NB4 (cell line): ENCODE measurements around the gene DGKG.

Source experiments
- CTCF ChIP-seq: IDR thresholded peaks from one replicate; pipeline ENCODE4 v1.5.1; 2012; ENCODE audit warnings: low read depth, low read length
- POLR2A ChIP-seq: IDR thresholded peaks from 2 replicates; pipeline ENCODE4 v1.6.1; 2011; ENCODE audit warnings: mild to moderate bottlenecking; ENCODE audit not compliant: insufficient read length; ENCODE audit errors: extremely low read depth

GRCh38 chr3:186193534-186194450 is 168.2 kb downstream of the DGKG start:
- no peak for TF ChIP-seq POLR2A
- no peak for TF ChIP-seq CTCF
